BJ (cell line): Measurements from ENCODE around the gene CDK14. TPM values are rescaled to one million over a fixed set of nuclear protein-coding genes. Genes with fewer than 3 reads are reported as not detected.

Experiments
- CTCF ChIA-PET: fragments of 350-600 bp; formaldehyde crosslinking; extraction: SDS; loops from one replicate; lab custom pipeline; 2021; ENCODE audit warnings: antibody characterized with exemption, inconsistent platforms; lab: Yijun Ruan, JAX
- POLR2A ChIA-PET: fragments of 300-600 bp; sonication (Branson Sonifier 250); formaldehyde crosslinking; extraction: SDS; loops from one replicate; lab custom pipeline; 2021; ENCODE audit warnings: antibody characterized with exemption; lab: Charles Lee
- DNase-seq: peaks from one replicate; pipeline ENCODE4 v3.0.0-alpha.2; 2011; ENCODE audit warnings: low read depth
- H3K27me3 ChIP-seq: 2 replicates; pipeline ENCODE4 v1.6.0; 2011; ENCODE audit warnings: low read length; ENCODE audit not compliant: control insufficient read depth, insufficient read depth
- H3K36me3 ChIP-seq: 2 replicates; pipeline ENCODE4 v1.5.1; 2011; ENCODE audit warnings: low read length; ENCODE audit not compliant: control insufficient read depth, insufficient read depth
- H3K4me3 ChIP-seq: 2 replicates; pipeline ENCODE4 v1.5.1; 2011; ENCODE audit warnings: low read depth, mild to moderate bottlenecking, control low read depth, low read length
- CTCF ChIP-seq: IDR thresholded peaks from 2 replicates; pipeline ENCODE4 v1.5.1; 2011; ENCODE audit warnings: low read depth, mild to moderate bottlenecking, control low read depth, inconsistent platforms, low read length, moderate library complexity; ENCODE audit not compliant: insufficient read depth
- polyA plus RNA-seq: library from polyadenylated mRNA; depleted of rRNA; stranded (reverse); fragments of >200 nt; gene quantifications from 2 replicates; pipeline ENCODE4 v1.2.3, GENCODE V29; 2011

The CDK14 gene
- polyA plus RNA-seq, 1 experiment, result 6.7 TPM

GRCh38 chr7:90607196-90607595 is 11.1 kb downstream of the CDK14 start:
- ChIA-PET POLR2A (no interaction called here), CTCF (interaction anchor here (1.2 to 4.4 kb wide), 3 partner anchors 11 to 427 kb away, joined by 4 to 23 read pairs (median 7); partner anchors contain the start of gene CDK14)
- Histone ChIP-seq H3K27me3 (no peaks in the 10 kb centered on the region), H3K4me3 (no peak overlapping the region), H3K36me3 (peaks cover 1% of the 10 kb centered on the region; the same call in 1 of the 2 replicates)
- TF ChIP-seq CTCF, result no peak
- DNase-seq, result no peak

- no peaks in the 10 kb centered on the region for H3K27me3 ChIP-seq
- no peak overlapping the region for H3K4me3 ChIP-seq
- DNase-seq, result no peak
- ChIA-PET CTCF (interaction anchor here (0.8 kb wide), 1 partner anchor 19 kb away, joined by 3 read pairs; no protein-coding TSS in a partner anchor), POLR2A (no interaction called here)
- TF ChIP-seq CTCF, result no peak
- H3K36me3 ChIP-seq, result peaks cover under 1% of the 10 kb centered on the region; the same call in 1 of the 2 replicates
These were observed 14.0 kb downstream of the CDK14 start for GRCh38 chr7:90610105-90610504.

- no peak for DNase-seq
- ChIA-PET CTCF (interaction anchor here (0.7 to 1.3 kb wide), 2 partner anchors 13 to 334 kb away, joined by 3 to 5 read pairs; no protein-coding TSS in a partner anchor), POLR2A (no interaction called here)
- Histone ChIP-seq H3K27me3 (no peaks in the 10 kb centered on the region), H3K36me3 (no peaks in the 10 kb centered on the region), H3K4me3 (no peak overlapping the region)
- no peak for TF ChIP-seq CTCF
These were observed 15.0 kb downstream of the CDK14 start for GRCh38 chr7:90611115-90611514.

GRCh38 chr7:90613088-90613498 is 17.0 kb downstream of the CDK14 start:
- DNase-seq, result no peak
- no peak for TF ChIP-seq CTCF
- POLR2A ChIA-PET, result no interaction called here
- Histone ChIP-seq H3K27me3 (no peaks in the 10 kb centered on the region), H3K4me3 (no peak overlapping the region), H3K36me3 (no peaks in the 10 kb centered on the region)
- CTCF ChIA-PET, result no interaction called here

- ChIA-PET CTCF (interaction anchor here (1.0 to 2.9 kb wide), 3 partner anchors 9 to 20 kb away, joined by 3 to 10 read pairs (median 5); no protein-coding TSS in a partner anchor), POLR2A (no interaction called here)
- no peak overlapping the region for H3K4me3 ChIP-seq
- H3K36me3 ChIP-seq, result no peaks in the 10 kb centered on the region
- TF ChIP-seq CTCF, result no peak
- H3K27me3 ChIP-seq, result no peaks in the 10 kb centered on the region
- DNase-seq, result no peak
These were observed 21.3 kb downstream of the CDK14 start for GRCh38 chr7:90617442-90617841.
